Measurements from ENCODE around the gene HMGCS2. TPM values are rescaled to one million over a fixed set of nuclear protein-coding genes. Genes with fewer than 3 reads are reported as not detected.
A peak's percentile ranks its signal among the peaks of the same experiment; 100 is the strongest.

Gene HMGCS2
- total and polyA plus RNA-seq, 9 of the 15 experiments (the other 6 are each of a cell fraction or from before 2014, with no cell fraction given): 0.13 TPM; not detected in 8

GRCh38 chr1:119711804-119712341 lies 56.8 kb downstream of the HMGCS2 start, which contains the start of gene PHGDH (continued):
- TF ChIP-seq KLF16 (IDR thresholded peaks at IDR 0.05) (no peak), LARP7 (IDR thresholded peaks at IDR 0.05) (0 out of 2 replicates have a peak, but pooled peaks have one; percentile 33), NBN (IDR thresholded peaks at IDR 0.05; ENCODE audit: low read depth) (peak; percentile 22; the same call in 1 of the 2 replicates), TBP (optimal IDR thresholded peaks at IDR 0.05; ENCODE audit: low read depth, low read length) (peak; percentile 58), PRPF4 (IDR thresholded peaks at IDR 0.05; ENCODE audit: insufficient read depth, low read depth, low read length, poor library complexity, severe bottlenecking) (no peak), KDM5B (IDR thresholded peaks at IDR 0.05; ENCODE audit: insufficient replicate concordance, low read depth, low read length) (peak; percentile 88), HDAC2 (IDR thresholded peaks at IDR 0.05) (0 out of 2 replicates have a peak, but pooled peaks have one; percentile 6), AFF1 (IDR thresholded peaks at IDR 0.05; ENCODE audit: low read depth in 1 of 2, partially characterized antibody in 2 of 2) (peak in 1 of 2 experiments; percentile 17), RHOXF2B (CRISPR knock-in tag; conservative IDR thresholded peaks at IDR 0.05) (peak; percentile 58; the same call in 1 of the 2 replicates), ZNF79 (CRISPR knock-in tag; IDR thresholded peaks at IDR 0.05; ENCODE audit: low read depth) (no peak), RBFOX2 (IDR thresholded peaks at IDR 0.05; ENCODE audit: low read depth, low read length) (peak; percentile 76), BRD9 (IDR thresholded peaks at IDR 0.05; ENCODE audit: low read depth, partially characterized antibody) (no peak), TOE1 (IDR thresholded peaks at IDR 0.05; ENCODE audit: borderline replicate concordance) (peak; percentile 33; the same call in 1 of the 2 replicates), TOE1 (CRISPR knock-in tag; IDR thresholded peaks at IDR 0.05; ENCODE audit: borderline replicate concordance, low read depth) (no peak), PHF8 (IDR thresholded peaks at IDR 0.05; ENCODE audit: borderline replicate concordance, low read length) (peak; percentile 62), SUPT5H (IDR thresholded peaks at IDR 0.05) (peak; percentile 66; the same call in 1 of the 2 replicates), CBX1 (IDR thresholded peaks at IDR 0.05; ENCODE audit: low read depth) (0 out of 2 replicates have a peak, but pooled peaks have one; percentile 54), MAFK (IDR thresholded peaks at IDR 0.05; ENCODE audit: low read length) (0 out of 2 replicates have a peak, but pooled peaks have one; percentile 9), HDAC1 (IDR thresholded peaks at IDR 0.05) (0 out of 4 replicates have a peak, but pooled peaks of 1 of the 2 experiments have one; percentile 25), MAZ (CRISPR knock-in tag; conservative IDR thresholded peaks at IDR 0.05 in 1 of 2, IDR thresholded peaks at IDR 0.05 in 1 of 2) (peak in 1 of 2 experiments; percentile 8; a peak in 1 of 4 replicates)
- TF ChIP-seq, protein P1, sequence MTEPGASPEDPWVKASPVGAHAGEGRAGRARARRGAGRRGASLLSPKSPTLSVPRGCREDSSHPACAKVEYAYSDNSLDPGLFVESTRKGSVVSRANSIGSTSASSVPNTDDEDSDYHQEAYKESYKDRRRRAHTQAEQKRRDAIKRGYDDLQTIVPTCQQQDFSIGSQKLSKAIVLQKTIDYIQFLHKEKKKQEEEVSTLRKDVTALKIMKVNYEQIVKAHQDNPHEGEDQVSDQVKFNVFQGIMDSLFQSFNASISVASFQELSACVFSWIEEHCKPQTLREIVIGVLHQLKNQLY (CRISPR knock-in tag; conservative IDR thresholded peaks at IDR 0.05): no peak
- TF ChIP-seq, protein P2, sequence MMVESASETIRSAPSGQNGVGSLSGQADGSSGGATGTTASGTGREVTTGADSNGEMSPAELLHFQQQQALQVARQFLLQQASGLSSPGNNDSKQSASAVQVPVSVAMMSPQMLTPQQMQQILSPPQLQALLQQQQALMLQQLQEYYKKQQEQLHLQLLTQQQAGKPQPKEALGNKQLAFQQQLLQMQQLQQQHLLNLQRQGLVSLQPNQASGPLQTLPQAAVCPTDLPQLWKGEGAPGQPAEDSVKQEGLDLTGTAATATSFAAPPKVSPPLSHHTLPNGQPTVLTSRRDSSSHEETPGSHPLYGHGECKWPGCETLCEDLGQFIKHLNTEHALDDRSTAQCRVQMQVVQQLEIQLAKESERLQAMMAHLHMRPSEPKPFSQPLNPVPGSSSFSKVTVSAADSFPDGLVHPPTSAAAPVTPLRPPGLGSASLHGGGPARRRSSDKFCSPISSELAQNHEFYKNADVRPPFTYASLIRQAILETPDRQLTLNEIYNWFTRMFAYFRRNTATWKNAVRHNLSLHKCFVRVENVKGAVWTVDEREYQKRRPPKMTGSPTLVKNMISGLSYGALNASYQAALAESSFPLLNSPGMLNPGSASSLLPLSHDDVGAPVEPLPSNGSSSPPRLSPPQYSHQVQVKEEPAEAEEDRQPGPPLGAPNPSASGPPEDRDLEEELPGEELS (CRISPR knock-in tag; IDR thresholded peaks at IDR 0.05; ENCODE audit: borderline replicate concordance): no peak

Measured in K562 (cell line).